HepG2 (cell line): ENCODE measurements around the gene C1orf21. TPM values are rescaled to one million over a fixed set of nuclear protein-coding genes. Genes with fewer than 3 reads are reported as not detected.

Source experiments
- ATAC-seq: fragments of 200-7000 bp; cut with Tn5 transposase; 3 replicates; pipeline ENCODE4 v1.9.1; 2020; ENCODE audit warnings: mild to moderate bottlenecking, moderate library complexity
- BruUV-seq: library from RNA; stranded (reverse); fragments of 400-500 nt; replicated peaks from 2 replicates; lab custom pipeline; 2021; lab: Mats Ljungman, UMichigan
- CTCF ChIA-PET: fragments of 300-600 bp; formaldehyde crosslinking; extraction: SDS; loops from one replicate; lab custom pipeline; 2021; ENCODE audit warnings: low total read pairs, inconsistent platforms, low intra/inter-chr PET ratio; lab: Yijun Ruan, JAX
- POLR2A ChIA-PET: fragments of 350-600 bp; sonication (Branson Sonifier 250); formaldehyde crosslinking; loops from one replicate; lab custom pipeline; 2020; ENCODE audit warnings: antibody characterized with exemption, inconsistent platforms; lab: Yijun Ruan, JAX
- DNase-seq: peaks from one replicate; pipeline ENCODE4 v3.0.0-alpha.2; 2015; ENCODE audit warnings: low spot score
- FAIRE-seq: peaks from 3 replicates; lab custom pipeline; 2011; peaks lifted over from hg19 to GRCh38; lab: Jason Lieb, UNC
- H2AFZ ChIP-seq: one replicate; pipeline ENCODE4 v1.6.1; 2011; ENCODE audit warnings: low read length, inconsistent platforms
- H3K27ac ChIP-seq: fragments of 300-600 bp; 3 replicates; pipeline ENCODE4 v1.8.0; 2011; ENCODE audit warnings: mixed run types, mild to moderate bottlenecking, mixed read lengths, low read length, inconsistent platforms; ENCODE audit not compliant: insufficient read depth; ENCODE audit errors: extremely low read length
- H3K27me3 ChIP-seq, 2 experiments: fragments of 200-600 bp in 1 of 2; 2 replicates in 1 of 2; 3 replicates in 1 of 2; pipeline versions ENCODE4 v1.6.0 to v1.8.0; 2011; ENCODE audit warnings: low read length in 2 of 2, mild to moderate bottlenecking in 2 of 2, moderate library complexity in 2 of 2, inconsistent platforms in 1 of 2; ENCODE audit not compliant: insufficient read depth in 2 of 2, control insufficient read depth in 1 of 2
- H3K36me3 ChIP-seq, 2 experiments: fragments of 200-600 bp in 1 of 2; replicated peaks in 1 of 2; 2 replicates in 1 of 2; 3 replicates in 1 of 2; pipeline versions ENCODE4 v1.5.1 to v1.8.0; 2011; ENCODE audit warnings: low read length in 2 of 2, inconsistent platforms in 1 of 2; ENCODE audit not compliant: insufficient read depth in 2 of 2, control insufficient read depth in 1 of 2
- H3K4me1 ChIP-seq: 2 replicates; pipeline ENCODE4 v1.5.1; 2012; ENCODE audit warnings: low read length, inconsistent platforms; ENCODE audit not compliant: insufficient read depth
- H3K4me2 ChIP-seq: 2 replicates; pipeline ENCODE4 v1.6.0; 2011; ENCODE audit warnings: low read depth, low read length, inconsistent platforms
- H3K4me3 ChIP-seq, 3 experiments: fragments of 200-600 bp in 1 of 3; sonication (generic), shearing (Covaris generic) in 1 of 3; replicated peaks in 1 of 3; 2 replicates each; pipeline ENCODE4 v1.5.1; 2011 to 2016; ENCODE audit warnings: low read length in 3 of 3, inconsistent platforms in 2 of 3, low read depth in 2 of 3, mild to moderate bottlenecking in 2 of 3, control low read depth in 1 of 3, mixed read lengths in 1 of 3; ENCODE audit not compliant: insufficient read depth in 1 of 3
- H3K79me2 ChIP-seq: one replicate; pipeline ENCODE4 v1.6.1; 2011; ENCODE audit warnings: low read length, inconsistent platforms; ENCODE audit not compliant: insufficient read depth
- H3K9ac ChIP-seq: 2 replicates; pipeline ENCODE4 v1.6.0; 2011; ENCODE audit warnings: mild to moderate bottlenecking, low read depth, low read length, inconsistent platforms; ENCODE audit not compliant: insufficient read depth
- H3K9me3 ChIP-seq: 2 replicates; pipeline ENCODE4 v1.5.1; 2012; ENCODE audit warnings: mild to moderate bottlenecking, low read length
- H4K20me1 ChIP-seq: 2 replicates; pipeline ENCODE4 v1.6.0; 2011; ENCODE audit warnings: inconsistent platforms, mild to moderate bottlenecking, low read length, moderate library complexity; ENCODE audit not compliant: insufficient read depth
- AHDC1 ChIP-seq: sonication (generic); formaldehyde crosslinking; IDR thresholded peaks from 2 replicates; pipeline ENCODE4 v1.5.1; 2020; ENCODE audit warnings: mild to moderate bottlenecking, missing genetic modification reagents, borderline replicate concordance
- CBFB ChIP-seq: sonication (generic); formaldehyde crosslinking; IDR thresholded peaks from 2 replicates; pipeline ENCODE4 v1.4.0; 2020; ENCODE audit warnings: missing genetic modification reagents
- SPEN ChIP-seq: sonication (generic); formaldehyde crosslinking; IDR thresholded peaks from 2 replicates; pipeline ENCODE4 v1.5.1; 2020; ENCODE audit warnings: low read depth, mild to moderate bottlenecking, missing genetic modification reagents
- WGBS: methylation state at CpG from one replicate; pipeline ENCODE4 v1.1.6; 2017; ENCODE audit warnings: low lambda C conversion rate; 5-methylcytosine and 5-hydroxymethylcytosine counted together
- in situ Hi-C: cut with HindIII; loops from 2 replicates; pipeline ENCODE4 v1.10.0; 2017; ENCODE audit warnings: low pct_unique_long_range_greater_than_20kb; ENCODE audit not compliant: extremely low pct_ligation_motif_present
- intact Hi-C: fragments of 100-400 bp; cut with micrococcal nuclease; formaldehyde crosslinking; loops from one replicate; pipeline ENCODE4 v1.10.0; 2022; ENCODE audit not compliant: unreplicated experiment
- polyA plus RNA-seq, 8 experiments: library from polyadenylated mRNA; depleted of rRNA in 3 of 8; stranded (reverse) in 7 of 8; unstranded in 1 of 8; fragments of >200 nt; fragmentation: Illumina TruSeq in 4 of 8; extraction: Trizol in 4 of 8; gene quantifications; 2 replicates each; pipeline versions ENCODE4 v1.2.1 to v1.2.3, GENCODE V29; 2011 to 2016; ENCODE audit warnings: low read depth in 4 of 8, missing spikeins in 1 of 8, mixed read lengths in 1 of 8; ENCODE audit not compliant: insufficient read depth in 1 of 8
- total RNA-seq, 5 experiments: library from RNA; depleted of rRNA; stranded (reverse); fragments of >200 nt; fragmentation: Illumina TruSeq; extraction: Trizol; gene quantifications; 2 replicates each; pipeline ENCODE4 v1.2.3, GENCODE V29; 2016; ENCODE audit warnings: low read depth in 1 of 5

C1orf21 gene
- total and polyA plus RNA-seq, 2 of the 13 experiments (the other 11 are each of a cell fraction or from before 2014, with no cell fraction given): not detected

GRCh38 chr1:184598403-184599193 is 211.8 kb downstream of the C1orf21 start:
- Histone ChIP-seq H4K20me1 (no peaks in the 10 kb centered on the region), H3K4me3 (no peak overlapping the region), H3K27ac (no peak overlapping the region), H3K9ac (no peak overlapping the region), H3K4me2 (no peak overlapping the region), H2AFZ (no peak overlapping the region), H3K36me3 (no peaks in the 10 kb centered on the region), H3K9me3 (no peaks in the 10 kb centered on the region), H3K27me3 (no peaks in the 10 kb centered on the region), H3K79me2 (no peaks in the 10 kb centered on the region), H3K4me1 (no peaks in the 10 kb centered on the region)
- DNase-seq (no peak), FAIRE-seq (no peak), ATAC-seq (no peak)
- TF ChIP-seq AHDC1 (CRISPR knock-in tag) (no peak), CBFB (CRISPR knock-in tag) (no peak), SPEN (CRISPR knock-in tag) (no peak)
- ChIA-PET CTCF (no interaction called here), POLR2A (no interaction called here)
- 0% methylated on average over 6 of the region's 6 CpGs for WGBS
- no TSS peak for BruUV-seq
- intact Hi-C loops: no loop called here
- in situ Hi-C loops: no loop called here
